ENCODE data around the gene PNMA1.

The PNMA1 gene

DNA sequence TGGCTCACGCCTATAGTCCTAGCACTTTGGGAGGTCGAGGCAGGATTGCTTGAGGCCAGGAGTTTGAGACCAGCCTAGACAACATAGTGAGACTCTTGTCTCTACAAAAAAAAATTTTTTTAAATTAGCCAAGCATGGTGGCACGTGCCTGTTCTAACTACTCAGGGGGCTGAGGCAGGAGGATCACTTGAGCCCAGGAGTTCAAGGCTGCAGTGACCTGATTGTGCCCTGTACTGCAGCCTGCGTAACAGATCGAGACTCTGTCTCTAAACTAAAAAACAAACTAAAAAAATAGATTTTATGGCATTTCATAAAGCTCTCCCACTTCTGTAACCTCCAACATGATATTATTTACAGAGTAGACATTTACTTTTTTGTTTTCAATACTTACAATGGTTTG, 29.6 kb downstream of the PNMA1 start:
- DNase-seq (ENCODE audit: low read depth in 1 of 2, low spot score in 1 of 2), result no peak
- TF ChIP-seq JUND (IDR thresholded peaks at IDR 0.05; ENCODE audit: low read depth), result no peak
- in situ Hi-C loops (cut with HindIII; ENCODE audit: low pct_unique_long_range_greater_than_20kb, low sequenced_read_pairs), result no loop called here

GRCh38 chr14:73680821-73681220, 33.4 kb downstream of the PNMA1 start:
- in situ Hi-C loops (cut with HindIII; ENCODE audit: low pct_unique_long_range_greater_than_20kb, low sequenced_read_pairs), result no loop called here

DNA sequence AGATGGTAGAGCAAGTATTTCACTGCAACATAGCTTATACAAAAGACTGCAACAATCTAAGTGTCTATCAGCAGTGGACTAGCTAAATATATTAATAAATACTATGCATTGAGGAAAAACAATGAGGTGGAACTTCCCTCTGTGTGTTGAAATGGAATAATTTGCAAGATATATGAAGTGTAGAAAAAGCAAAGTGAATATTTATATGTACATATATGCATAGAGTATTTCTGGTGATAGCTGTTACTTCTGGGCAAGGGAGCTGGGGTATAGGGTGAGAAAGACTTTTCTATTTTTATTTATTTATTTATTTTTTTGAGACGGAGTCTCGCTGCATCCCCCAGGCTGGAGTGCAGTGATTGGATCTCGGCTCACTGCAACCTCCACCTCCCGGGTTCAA, 35.5 kb downstream of the PNMA1 start:
- in situ Hi-C loops (cut with HindIII; ENCODE audit: low pct_unique_long_range_greater_than_20kb, low sequenced_read_pairs), result no loop called here
- no peak for TF ChIP-seq JUND (IDR thresholded peaks at IDR 0.05; ENCODE audit: low read depth)
- no peak for DNase-seq (ENCODE audit: low read depth in 1 of 2, low spot score in 1 of 2)

More at GRCh38 chr14:73680821-73681220, 33.4 kb downstream of the PNMA1 start:
- TF ChIP-seq JUND (IDR thresholded peaks at IDR 0.05; ENCODE audit: low read depth), result no peak
- DNase-seq (ENCODE audit: low read depth in 1 of 2, low spot score in 1 of 2), result no peak

GRCh38 chr14:73674986-73675385, 39.2 kb downstream of the PNMA1 start:
- no peak for TF ChIP-seq JUND (IDR thresholded peaks at IDR 0.05; ENCODE audit: low read depth)
- peak in 1 of 2 experiments; percentile 42 for DNase-seq (ENCODE audit: low read depth in 1 of 2, low spot score in 1 of 2)
- in situ Hi-C loops (cut with HindIII; ENCODE audit: low pct_unique_long_range_greater_than_20kb, low sequenced_read_pairs), result no loop called here

DNA sequence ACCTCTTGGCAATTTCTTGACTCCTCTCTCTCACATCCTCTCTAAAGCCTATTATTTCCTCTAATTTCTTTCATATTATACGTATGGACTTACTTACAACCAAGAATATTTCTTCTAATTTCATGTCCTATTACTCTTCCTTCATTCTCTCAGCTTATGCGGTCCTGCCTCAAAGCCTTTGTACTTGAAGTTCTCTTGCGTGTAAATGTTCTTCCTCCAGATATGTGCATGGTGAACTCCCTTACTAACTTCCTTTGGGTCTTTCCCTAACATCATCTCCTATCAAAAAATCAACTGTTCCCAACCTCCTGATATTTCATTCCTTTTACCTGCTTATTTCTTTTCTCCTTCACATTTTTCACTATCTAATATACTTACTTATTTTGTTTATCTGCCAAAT, 46.3 kb downstream of the PNMA1 start:
- in situ Hi-C loops (cut with HindIII; ENCODE audit: low pct_unique_long_range_greater_than_20kb, low sequenced_read_pairs), result no loop called here
- no peak for DNase-seq (ENCODE audit: low read depth in 1 of 2, low spot score in 1 of 2)
- no peak for TF ChIP-seq JUND (IDR thresholded peaks at IDR 0.05; ENCODE audit: low read depth)

GRCh38 chr14:73666583-73666982, 47.6 kb downstream of the PNMA1 start:
- no peak for TF ChIP-seq JUND (IDR thresholded peaks at IDR 0.05; ENCODE audit: low read depth)
- no peak for DNase-seq (ENCODE audit: low read depth in 1 of 2, low spot score in 1 of 2)
- in situ Hi-C loops (cut with HindIII; ENCODE audit: low pct_unique_long_range_greater_than_20kb, low sequenced_read_pairs), result no loop called here

DNA sequence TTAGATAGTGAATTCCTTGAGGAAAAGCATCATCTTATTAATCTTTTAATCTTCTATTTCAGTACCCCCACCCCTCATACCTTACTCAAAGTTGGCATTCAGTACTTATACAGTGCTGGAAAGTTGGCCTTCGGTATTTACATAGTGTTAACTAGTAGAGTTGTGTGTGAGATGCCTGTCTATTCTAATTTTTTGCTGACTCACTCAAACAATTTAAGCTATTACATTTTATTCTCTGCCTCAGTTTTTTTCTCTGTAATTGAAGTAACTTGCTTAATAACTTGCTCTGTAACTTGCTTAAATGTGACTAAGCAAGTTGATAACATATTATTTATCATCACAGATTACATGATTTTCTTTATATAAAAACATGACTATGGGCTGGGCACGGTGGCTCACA, 49.1 kb downstream of the PNMA1 start:
- in situ Hi-C loops (cut with HindIII; ENCODE audit: low pct_unique_long_range_greater_than_20kb, low sequenced_read_pairs), result no loop called here
- DNase-seq (ENCODE audit: low read depth in 1 of 2, low spot score in 1 of 2), result no peak
- TF ChIP-seq JUND (IDR thresholded peaks at IDR 0.05; ENCODE audit: low read depth), result no peak

GRCh38 chr14:73663548-73664212, 50.5 kb downstream of the PNMA1 start:
- no peak for DNase-seq (ENCODE audit: low read depth in 1 of 2, low spot score in 1 of 2)
- in situ Hi-C loops (cut with HindIII; ENCODE audit: low pct_unique_long_range_greater_than_20kb, low sequenced_read_pairs), result no loop called here
- TF ChIP-seq JUND (IDR thresholded peaks at IDR 0.05; ENCODE audit: low read depth), result no peak

DNA sequence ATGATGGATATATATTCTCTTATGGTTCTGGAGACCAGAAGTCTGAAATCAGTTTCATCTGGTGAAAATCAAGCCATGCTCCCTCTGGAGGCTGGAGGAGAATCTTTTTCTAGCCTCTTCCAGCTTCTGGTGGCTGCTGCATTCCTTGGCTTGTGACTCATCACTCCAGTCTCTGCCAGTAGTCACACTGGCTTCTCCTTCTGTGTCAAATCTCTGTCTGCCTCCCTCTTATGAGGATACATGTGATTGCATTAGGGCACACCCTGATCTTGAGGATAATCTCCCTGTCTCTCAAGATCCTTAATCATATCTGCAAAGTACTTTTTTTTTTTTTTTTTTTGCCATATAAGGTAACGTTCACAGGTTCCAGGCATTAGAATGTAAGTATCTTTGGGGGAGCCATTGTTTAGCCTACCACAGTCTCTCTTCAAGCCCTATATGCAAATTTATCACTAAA, 51.7 kb downstream of the PNMA1 start:
- TF ChIP-seq JUND (IDR thresholded peaks at IDR 0.05; ENCODE audit: low read depth), result peak; percentile 54; the same call in 1 of the 2 replicates
- DNase-seq (ENCODE audit: low read depth in 1 of 2, low spot score in 1 of 2), result peak in 1 of 2 experiments; percentile 88
- in situ Hi-C loops (cut with HindIII; ENCODE audit: low pct_unique_long_range_greater_than_20kb, low sequenced_read_pairs), result no loop called here

GRCh38 chr14:73661872-73662271, 52.3 kb downstream of the PNMA1 start:
- DNase-seq (ENCODE audit: low read depth in 1 of 2, low spot score in 1 of 2), result no peak
- TF ChIP-seq JUND (IDR thresholded peaks at IDR 0.05; ENCODE audit: low read depth), result no peak
- in situ Hi-C loops (cut with HindIII; ENCODE audit: low pct_unique_long_range_greater_than_20kb, low sequenced_read_pairs), result no loop called here
